ENCODE data around the gene AMBN. TPM values are rescaled to one million over a fixed set of nuclear protein-coding genes. Genes with fewer than 3 reads are reported as not detected.

AMBN gene
- total RNA-seq, 4 donors from 2014 or later, result not detected

GRCh38 chr4:70559924-70560323 is 32.1 kb upstream of the AMBN start:
- intact Hi-C loops (cut with DNase I; ENCODE audit: low total_unique reads), result no loop called here
- Histone ChIP-seq H3K4me1 (peaks cover 0 to 5% (median 0%) of the 10 kb centered on the region in 4 donors), H3K27ac (no peak overlapping the region), H3K36me3 (no peaks in the 10 kb centered on the region), H3K27me3 (no peaks in the 10 kb centered on the region), H3K9me3 (no peaks in the 10 kb centered on the region), H3K4me3 (no peak overlapping the region)
- TF ChIP-seq POLR2A (IDR thresholded peaks at IDR 0.05) (no peak), CTCF (IDR thresholded peaks at IDR 0.05) (no peak), POLR2AphosphoS5 (IDR thresholded peaks at IDR 0.05) (no peak), EP300 (IDR thresholded peaks at IDR 0.05; ENCODE audit: low read depth) (no peak)
- in situ Hi-C loops (cut with MboI; ENCODE audit: low pct_ligation_motif_present in 1 of 4, low pct_unique_long_range_greater_than_20kb in 1 of 4, low sequenced_read_pairs in 3 of 4), result no loop called here
- no peak for DNase-seq
- 88 to 100% methylated on average over 1 of the region's 1 CpG for WGBS, 2 donors (ENCODE audit: low coverage in 1 of 2)

DNA sequence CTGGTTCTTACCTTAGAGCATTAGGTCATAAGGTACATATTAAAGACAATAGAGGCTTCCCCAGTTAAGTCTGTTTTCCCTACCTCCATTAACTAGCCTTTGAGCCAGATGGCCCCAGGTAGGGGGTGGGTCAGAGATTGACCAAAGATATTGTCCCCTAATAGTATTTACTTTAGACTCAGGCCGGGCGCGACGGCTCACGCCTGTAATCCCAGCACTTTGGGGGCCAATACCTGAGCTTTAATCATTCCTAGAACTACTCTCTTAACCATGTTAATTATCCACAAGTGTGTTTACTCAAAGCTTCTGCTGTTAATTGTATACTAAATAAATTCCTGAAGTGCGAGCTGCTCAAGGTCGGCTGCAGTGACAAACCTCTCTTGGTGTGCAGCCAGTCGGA is 28.0 kb upstream of the AMBN start:
- in situ Hi-C loops (cut with MboI; ENCODE audit: low pct_ligation_motif_present in 1 of 4, low pct_unique_long_range_greater_than_20kb in 1 of 4, low sequenced_read_pairs in 3 of 4), result no loop called here
- WGBS, 2 donors (ENCODE audit: low coverage in 1 of 2), result 62 to 72% methylated on average over 8 of the region's 8 CpGs
- TF ChIP-seq POLR2AphosphoS5 (IDR thresholded peaks at IDR 0.05) (no peak), POLR2A (IDR thresholded peaks at IDR 0.05) (no peak), CTCF (IDR thresholded peaks at IDR 0.05) (no peak), EP300 (IDR thresholded peaks at IDR 0.05; ENCODE audit: low read depth) (no peak)

GRCh38 chr4:70570796-70571195 is 21.3 kb upstream of the AMBN start:
- Histone ChIP-seq H3K27ac (no peak overlapping the region), H3K9me3 (no peaks in the 10 kb centered on the region), H3K4me1 (no peaks in the 10 kb centered on the region), H3K36me3 (no peaks in the 10 kb centered on the region), H3K4me3 (no peak overlapping the region), H3K27me3 (no peaks in the 10 kb centered on the region)
- in situ Hi-C loops (cut with MboI; ENCODE audit: low pct_ligation_motif_present in 1 of 4, low pct_unique_long_range_greater_than_20kb in 1 of 4, low sequenced_read_pairs in 3 of 4), result no loop called here
- intact Hi-C loops (cut with DNase I; ENCODE audit: low total_unique reads), result no loop called here
- no peak for DNase-seq
- 71 to 73% methylated on average over 1 to 2 of the region's 2 CpGs for WGBS, 2 donors (ENCODE audit: low coverage in 1 of 2)
- no peak for TF ChIP-seq POLR2A (IDR thresholded peaks at IDR 0.05)
- TF ChIP-seq EP300 (IDR thresholded peaks at IDR 0.05; ENCODE audit: low read depth), result no peak
- TF ChIP-seq CTCF (IDR thresholded peaks at IDR 0.05), result no peak
- TF ChIP-seq POLR2AphosphoS5 (IDR thresholded peaks at IDR 0.05), result no peak

More for the DNA sequence above, 28.0 kb upstream of the AMBN start:
- Histone ChIP-seq H3K27ac (no peak overlapping the region), H3K4me1 (no peaks in the 10 kb centered on the region), H3K27me3 (no peaks in the 10 kb centered on the region), H3K9me3 (no peaks in the 10 kb centered on the region), H3K36me3 (no peaks in the 10 kb centered on the region), H3K4me3 (no peak overlapping the region)
- no peak for DNase-seq
- intact Hi-C loops (cut with DNase I; ENCODE audit: low total_unique reads), result no loop called here

DNA sequence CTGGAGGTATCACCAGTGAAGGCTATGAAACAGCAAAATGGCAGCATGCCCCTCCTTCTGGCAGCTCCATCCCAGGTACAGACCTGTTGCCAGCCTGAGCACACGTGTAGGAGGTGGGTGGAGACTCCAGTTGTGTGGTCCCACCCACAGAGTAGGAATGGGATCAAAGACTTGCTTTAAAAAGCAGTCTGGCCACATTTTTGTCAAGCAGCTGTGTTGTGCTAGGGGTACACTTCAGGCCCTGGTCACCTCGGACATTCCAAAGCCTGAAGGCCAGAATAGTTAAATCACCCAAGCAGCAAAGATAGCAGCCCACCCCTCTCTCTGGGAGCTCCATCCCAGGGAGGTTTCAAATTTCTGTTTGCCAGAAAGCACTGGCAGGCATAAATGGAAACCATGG is 20.3 kb upstream of the AMBN start:
- in situ Hi-C loops (cut with MboI; ENCODE audit: low pct_ligation_motif_present in 1 of 4, low pct_unique_long_range_greater_than_20kb in 1 of 4, low sequenced_read_pairs in 3 of 4), result no loop called here
- Histone ChIP-seq H3K36me3 (no peaks in the 10 kb centered on the region), H3K9me3 (no peaks in the 10 kb centered on the region), H3K4me3 (no peak overlapping the region), H3K27me3 (no peaks in the 10 kb centered on the region), H3K4me1 (no peaks in the 10 kb centered on the region), H3K27ac (no peak overlapping the region)
- no peak for DNase-seq
- intact Hi-C loops (cut with DNase I; ENCODE audit: low total_unique reads), result no loop called here
- 57% methylated on average over 2 of the region's 2 CpGs; no CpG with 5 or more reads in 1 of the 2 donors for WGBS, 2 donors (ENCODE audit: low coverage in 1 of 2)
- no peak for TF ChIP-seq CTCF (IDR thresholded peaks at IDR 0.05)
- no peak for TF ChIP-seq POLR2AphosphoS5 (IDR thresholded peaks at IDR 0.05)
- no peak for TF ChIP-seq EP300 (IDR thresholded peaks at IDR 0.05; ENCODE audit: low read depth)
- no peak for TF ChIP-seq POLR2A (IDR thresholded peaks at IDR 0.05)

Measured in transverse colon (tissue), 4 donors.